Measurements from ENCODE around the gene DYRK1B.

DNA sequence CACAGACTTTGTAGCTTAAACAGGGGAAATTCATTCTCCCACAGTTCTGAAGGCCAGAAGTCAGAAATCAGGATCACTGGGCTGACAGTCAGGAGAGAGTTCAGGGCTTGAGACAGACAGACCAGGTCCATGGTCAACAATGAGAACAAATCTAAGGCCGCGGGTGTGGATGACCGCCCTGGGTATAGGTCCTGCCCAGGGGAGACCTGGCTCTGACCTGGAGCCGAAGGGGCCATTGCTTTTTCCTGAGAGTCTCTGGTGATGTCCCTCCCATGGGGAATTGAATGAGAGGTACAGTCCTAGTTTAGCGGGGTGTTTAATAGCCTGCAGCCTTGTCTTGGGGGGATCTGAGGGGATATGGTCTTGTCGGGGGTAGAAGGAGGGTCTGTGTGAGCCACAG, 37.4 kb upstream of the DYRK1B start:
- TF ChIP-seq POLR2A (IDR thresholded peaks at IDR 0.05) = no peak
- TF ChIP-seq, protein P1, sequence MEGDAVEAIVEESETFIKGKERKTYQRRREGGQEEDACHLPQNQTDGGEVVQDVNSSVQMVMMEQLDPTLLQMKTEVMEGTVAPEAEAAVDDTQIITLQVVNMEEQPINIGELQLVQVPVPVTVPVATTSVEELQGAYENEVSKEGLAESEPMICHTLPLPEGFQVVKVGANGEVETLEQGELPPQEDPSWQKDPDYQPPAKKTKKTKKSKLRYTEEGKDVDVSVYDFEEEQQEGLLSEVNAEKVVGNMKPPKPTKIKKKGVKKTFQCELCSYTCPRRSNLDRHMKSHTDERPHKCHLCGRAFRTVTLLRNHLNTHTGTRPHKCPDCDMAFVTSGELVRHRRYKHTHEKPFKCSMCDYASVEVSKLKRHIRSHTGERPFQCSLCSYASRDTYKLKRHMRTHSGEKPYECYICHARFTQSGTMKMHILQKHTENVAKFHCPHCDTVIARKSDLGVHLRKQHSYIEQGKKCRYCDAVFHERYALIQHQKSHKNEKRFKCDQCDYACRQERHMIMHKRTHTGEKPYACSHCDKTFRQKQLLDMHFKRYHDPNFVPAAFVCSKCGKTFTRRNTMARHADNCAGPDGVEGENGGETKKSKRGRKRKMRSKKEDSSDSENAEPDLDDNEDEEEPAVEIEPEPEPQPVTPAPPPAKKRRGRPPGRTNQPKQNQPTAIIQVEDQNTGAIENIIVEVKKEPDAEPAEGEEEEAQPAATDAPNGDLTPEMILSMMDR (IDR thresholded peaks at IDR 0.05) = no peak
